ENCODE data around the gene OPTN.
"Not testable (repeated sequence)": the region's sequence is repeated elsewhere in the genome, so short reads cannot be mapped to it uniquely, and the experiment has no call there.

Gene OPTN

DNA sequence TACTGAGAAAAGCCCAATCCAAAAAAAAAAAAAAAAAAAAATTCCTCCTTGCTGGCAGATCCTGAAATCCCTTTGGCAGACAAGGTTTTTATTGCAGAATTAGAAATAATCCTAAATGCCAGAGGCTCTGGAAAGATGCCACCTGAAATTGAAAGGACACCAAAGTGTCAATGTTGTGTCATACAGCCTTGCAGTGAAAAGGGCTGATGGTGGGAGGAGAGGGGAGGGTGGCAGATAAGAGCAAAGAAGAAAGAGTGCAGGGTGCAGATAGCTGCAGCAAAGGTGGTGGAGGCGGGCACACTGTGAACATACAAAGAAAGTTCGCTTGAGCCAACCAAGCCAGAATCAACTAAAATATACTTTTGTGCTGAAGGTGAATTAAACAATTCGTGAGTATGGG lies 8.2 kb upstream of the OPTN start:
- no peak for DNase-seq

DNA sequence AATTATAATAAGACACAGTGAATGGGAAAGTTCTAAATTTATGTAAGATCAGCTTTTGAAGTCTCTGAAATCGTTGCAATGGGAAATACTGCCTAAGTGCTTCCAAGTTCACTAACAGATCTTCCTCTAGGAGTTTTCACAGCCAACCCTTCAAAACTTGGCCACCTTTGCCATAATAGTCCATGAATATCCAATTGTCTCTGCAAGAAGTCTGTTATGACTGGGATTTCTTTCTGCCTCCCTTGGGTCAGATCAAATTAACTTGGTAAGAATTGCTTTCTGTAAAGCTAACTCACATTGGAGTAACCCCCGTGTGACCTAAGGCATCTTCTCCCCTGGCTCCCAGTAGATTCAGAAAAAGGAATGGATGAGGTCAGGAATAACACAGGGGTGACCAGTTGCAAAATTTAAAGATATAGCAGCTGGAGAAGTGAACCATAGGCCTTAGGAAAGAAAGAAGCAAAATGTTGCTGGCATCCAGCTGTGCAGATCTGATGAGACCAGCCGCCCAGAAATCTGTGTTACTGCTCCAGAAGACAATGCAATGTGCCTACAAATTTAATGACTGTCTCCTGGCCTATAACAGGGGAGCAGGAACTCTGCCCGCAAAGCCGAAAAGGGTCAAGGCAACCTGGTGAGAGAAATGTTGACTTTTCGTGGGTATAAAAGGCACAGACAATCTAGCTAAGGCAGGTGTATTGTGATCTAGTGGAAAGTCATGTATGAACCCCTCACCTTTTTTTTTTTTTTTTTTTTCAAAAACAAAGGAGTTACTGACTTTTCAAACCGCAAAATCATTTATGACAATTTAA lies 7.5 kb upstream of the OPTN start:
- no peak for DNase-seq

DNA sequence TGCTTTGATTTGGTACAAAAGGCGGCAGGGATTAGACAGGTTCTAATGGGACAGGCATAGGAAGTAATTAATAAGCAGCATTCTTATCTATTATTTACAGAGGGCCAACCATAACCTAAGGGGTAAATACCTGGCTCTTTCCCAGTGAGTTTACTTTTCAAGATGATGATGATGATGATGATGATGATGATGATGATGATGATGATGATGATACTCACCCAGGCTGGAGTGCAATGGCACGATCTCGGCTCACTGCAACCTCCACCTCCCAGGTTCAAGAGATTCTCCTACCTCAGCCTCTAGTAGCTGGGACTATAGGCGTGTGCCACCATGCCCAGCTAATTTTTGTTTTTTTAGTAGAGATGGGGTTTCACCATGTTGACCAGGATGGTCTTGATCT lies 5.9 kb upstream of the OPTN start:
- DNase-seq, result not testable (repeated sequence)

DNA sequence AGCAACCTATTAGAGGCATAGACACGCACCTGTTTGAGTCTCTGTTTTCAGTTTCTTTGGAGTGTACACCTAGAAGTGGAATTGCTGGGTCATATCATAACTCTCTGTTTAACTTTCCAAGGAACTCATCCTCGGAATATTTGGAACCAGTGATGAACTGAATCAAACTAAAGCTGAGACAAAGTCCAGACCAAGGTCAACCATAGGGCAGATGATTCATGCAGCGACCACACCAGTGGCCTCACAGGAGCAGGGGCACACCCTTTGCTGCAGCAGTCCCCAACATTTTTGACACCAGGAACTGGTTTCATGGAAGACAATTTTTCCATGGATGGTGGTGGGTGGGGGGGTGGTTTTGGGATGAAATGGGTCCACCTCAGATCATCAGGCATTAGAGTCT lies 4.9 kb upstream of the OPTN start:
- no peak for DNase-seq

DNA sequence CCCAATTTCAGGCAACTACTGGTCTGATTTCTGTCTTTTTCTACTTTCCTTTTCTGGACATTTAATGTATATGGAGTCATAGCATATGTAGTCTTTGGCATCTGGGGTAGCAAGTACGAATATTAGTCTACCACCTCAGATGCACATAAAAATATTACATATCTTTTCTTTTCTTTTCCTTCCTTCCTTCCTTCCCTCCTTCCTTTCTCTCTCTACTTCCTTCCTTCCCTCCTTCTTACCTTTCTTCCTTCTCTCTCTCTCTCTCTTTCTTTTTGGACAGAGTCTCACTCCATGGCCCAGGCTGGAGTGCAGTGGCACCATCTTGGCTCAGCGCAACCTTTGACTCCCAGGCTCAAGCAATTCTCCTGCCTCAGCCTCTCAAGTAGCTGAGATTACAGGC lies 4.0 kb upstream of the OPTN start:
- DNase-seq, result no peak

DNA sequence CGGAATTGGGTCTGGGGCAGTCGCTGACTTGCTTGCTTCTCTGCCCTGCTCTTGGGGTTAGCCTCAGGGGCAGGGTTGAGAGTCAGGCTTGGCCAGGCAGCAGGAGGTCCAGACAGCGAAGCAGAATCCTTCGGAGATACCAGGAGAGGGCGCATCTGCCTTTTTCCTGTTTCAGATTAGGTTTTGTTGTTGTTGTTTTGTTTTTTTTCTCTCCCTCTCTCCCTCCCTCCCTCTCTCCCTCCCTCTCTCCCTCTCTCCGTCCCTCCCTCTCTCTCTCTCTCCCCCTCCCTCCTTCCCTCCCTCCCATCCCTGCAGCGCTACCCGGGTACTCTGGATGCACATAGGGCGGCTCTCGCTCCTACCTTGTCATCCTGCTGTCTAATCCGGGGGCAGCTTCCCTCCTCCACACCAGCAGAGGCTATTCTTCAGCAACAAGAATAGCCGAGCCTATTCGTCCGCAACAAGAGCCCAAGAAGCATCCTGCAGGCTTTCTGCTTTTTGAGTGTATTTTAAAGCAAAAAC lies 758 bp upstream of the OPTN start:
- peak; percentile 39 to 41 for DNase-seq

DNA sequence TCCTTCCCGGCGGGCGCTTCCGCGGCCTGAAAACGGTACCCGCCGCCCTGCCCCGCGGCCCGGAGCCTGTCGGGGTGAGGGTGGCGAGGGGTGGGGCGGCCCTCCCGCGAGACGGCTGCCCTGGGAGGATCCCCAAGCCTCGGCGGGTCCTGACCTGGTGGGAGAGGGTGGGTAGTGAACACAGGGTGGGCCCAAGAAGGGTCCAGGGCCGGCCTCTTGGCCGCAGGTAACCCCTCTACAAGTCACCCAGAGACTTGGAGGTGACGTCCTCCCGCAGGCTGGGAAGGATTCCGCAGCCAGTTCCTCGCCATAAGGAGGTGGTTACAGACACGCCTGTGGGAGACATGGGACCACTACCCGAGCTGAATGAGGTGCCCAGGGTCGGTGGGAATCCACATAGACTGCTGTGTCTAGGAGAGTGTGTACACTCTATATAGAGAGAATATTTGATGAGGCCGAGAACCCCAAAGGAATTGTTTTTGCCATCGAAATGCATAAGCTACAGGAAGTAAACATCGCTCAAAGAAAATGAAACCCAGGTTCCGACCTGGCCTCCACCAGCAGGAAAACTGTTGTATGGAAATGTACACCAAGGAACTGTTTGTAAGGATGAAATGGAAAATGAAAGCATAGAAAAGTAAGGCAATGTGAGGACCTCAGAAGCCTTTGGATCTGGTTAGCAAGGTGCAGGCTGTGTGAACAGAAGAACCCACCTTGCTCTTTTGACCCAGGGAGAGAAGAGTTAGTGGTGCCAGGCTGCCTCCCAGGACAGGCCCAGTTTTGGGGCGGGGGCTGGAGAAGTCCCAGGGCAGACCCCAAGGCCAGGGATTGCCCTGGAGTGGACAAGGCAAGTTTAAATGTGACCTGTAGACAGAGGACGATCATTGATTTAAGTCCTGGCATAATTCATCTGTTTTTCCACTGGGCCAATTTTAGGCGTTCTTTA lies 659 bp downstream of the OPTN start:
- DNase-seq, result peak in 1 of 2 donors; percentile 17

DNA sequence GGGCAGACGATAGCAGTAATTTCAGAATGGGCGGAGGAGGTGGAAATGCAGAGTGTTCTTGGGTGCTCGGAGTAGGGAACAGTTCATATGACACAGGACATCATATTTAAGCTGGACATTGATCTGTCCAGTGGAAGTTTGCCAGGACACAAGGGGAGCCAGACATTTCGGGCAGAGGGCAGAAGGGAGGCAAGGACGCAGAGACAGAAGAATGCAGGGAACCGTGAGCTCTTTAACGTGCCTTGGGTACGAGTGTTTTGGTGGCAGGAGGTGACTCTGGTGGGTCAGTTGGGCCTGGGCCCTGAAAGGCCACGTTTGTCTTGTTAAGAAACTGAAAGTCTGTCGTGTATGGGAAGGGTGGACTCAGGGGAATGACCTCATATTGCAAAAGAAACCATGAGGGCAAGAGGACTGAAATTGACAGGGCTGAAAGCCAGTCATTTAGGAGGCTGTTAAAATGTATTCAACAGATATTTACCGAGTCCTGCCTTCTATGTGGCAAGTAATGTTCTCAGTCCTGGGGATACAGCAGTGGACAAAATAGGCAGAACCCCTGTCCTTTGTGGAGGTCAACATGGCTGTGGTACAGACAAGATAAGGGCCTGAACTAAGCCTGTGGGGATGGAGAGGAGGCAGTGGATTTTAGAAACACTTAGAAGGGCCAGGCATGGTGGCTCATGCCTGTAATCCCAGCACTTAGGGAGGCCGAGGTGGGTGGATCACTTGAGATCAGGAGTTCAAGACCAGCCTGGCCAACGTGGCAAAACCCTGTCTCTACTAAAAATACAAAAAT lies 2.2 kb downstream of the OPTN start:
- DNase-seq, result no peak

DNA sequence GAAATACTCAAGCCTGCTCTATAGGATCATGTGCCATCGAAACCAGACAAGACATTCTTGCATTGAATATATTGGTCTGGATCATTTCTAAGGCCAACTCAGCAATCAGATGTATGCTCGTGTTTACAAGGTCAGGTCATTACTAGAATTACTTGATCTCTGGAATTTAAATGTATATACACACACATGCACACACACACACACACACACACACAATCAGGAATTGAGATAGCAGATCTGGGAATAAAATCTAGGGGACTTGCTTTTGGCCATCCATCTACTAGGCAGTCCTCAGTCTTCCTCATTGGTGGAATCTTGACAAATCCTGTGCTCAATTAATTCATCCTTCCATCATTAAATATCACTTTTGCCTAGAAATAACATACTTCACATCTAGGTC lies 3.6 kb downstream of the OPTN start:
- DNase-seq, result no peak

DNA sequence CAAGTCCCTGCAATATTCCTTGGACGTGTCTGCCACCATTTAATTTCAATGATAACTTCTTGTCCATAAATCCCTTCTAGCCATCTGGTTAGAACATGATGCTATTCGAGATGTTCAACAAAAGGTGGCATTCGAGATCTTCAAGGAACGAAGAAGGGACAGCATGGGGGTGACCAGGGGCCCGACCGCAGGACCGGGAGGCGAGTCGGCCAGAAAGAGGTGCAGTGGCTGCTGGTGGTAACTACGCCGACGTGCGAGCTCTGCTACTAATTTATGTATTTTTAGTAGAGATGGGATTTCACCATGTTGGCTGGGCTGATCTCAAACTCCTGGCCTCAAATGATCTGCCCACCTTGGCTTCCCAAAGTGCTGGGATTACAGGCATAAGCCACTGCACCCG lies 4.7 kb downstream of the OPTN start:
- DNase-seq, result no peak

DNA sequence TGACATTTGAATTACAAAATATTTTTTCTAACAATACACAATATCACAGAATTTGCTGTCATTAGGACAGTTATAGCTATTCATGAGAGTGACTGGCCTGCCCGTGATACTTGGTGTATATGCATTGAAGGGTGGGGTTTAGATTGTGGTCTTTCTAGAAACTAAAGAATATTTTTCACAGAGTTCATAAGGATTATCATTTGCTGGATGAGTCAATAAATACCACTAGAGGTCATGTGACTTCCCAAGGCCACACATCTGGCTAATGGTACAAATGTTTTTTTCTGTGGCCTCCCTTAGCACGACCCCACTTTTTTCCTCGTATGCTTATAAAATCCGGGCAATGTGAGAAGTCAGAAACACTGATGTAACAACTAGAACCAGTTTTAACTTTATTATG lies 5.2 kb downstream of the OPTN start:
- no peak for DNase-seq

DNA sequence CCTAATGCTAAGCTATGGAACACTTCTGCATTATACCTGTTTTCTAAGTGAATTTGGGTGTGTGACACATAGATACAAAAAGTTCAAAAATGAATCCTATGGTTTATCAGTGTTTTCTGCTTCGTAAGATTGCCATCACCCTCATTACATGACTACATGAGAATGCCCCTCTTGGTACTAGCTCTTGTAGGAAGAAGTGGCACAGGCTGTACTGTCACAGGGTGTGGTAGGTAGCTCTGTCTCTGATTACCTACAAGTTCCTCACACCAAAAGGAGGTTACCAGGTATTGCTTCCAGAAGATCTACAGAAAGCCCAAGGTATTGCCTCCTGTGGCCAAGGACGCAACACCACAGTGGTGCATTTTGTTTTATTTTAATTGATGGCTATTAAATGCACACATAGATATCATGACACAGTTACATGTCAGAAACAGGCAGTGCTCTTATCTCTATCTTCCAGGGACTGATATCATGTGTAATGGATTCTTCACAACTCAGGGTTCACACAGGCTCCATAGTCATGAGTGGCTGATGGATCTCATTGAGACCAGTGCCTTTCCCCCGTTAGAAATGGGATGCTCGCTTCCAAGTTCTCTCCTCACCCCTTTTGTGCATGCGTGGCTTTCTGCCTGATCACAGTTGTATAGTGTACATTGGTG lies 6.6 kb downstream of the OPTN start:
- no peak for DNase-seq

DNA sequence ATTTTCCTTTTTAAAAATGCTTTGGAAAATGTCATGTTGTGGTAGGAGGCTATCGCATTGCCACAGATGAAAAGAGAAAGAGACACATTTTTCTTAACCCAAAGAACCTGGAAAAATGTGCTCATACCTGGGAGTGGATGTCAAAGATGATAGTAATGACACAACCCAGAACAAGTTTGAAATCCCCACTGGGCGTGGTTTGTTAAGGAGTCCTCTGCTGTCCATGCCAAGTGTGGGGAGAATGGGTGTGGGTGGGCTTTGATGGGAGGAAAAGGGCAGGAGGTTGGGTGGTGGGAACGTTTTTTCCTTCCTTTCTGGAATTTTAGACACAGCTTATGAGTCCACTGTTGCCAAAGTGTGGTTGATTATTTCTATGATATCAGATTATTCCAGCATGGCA lies 10.9 kb downstream of the OPTN start:
- no peak for DNase-seq

DNA sequence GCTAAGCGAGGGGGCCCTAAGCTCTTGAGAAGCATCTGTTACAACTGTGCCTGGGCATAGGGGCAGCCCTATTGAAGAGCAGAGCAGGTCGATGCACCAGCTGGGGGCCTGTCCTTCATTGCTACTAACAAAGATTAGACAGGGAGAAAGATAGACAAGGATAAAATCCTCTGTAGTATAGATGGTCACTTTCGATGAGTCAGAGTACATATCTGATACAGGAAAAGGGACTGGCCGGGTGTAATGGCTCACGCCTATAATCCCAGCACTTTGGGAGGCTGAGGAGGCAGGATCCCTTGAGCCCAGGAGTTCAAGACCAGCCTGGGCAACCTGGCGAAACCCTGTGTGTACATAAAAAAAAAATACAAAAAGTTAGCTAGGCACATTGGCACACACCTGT lies 13.6 kb downstream of the OPTN start:
- DNase-seq, result no peak

DNA sequence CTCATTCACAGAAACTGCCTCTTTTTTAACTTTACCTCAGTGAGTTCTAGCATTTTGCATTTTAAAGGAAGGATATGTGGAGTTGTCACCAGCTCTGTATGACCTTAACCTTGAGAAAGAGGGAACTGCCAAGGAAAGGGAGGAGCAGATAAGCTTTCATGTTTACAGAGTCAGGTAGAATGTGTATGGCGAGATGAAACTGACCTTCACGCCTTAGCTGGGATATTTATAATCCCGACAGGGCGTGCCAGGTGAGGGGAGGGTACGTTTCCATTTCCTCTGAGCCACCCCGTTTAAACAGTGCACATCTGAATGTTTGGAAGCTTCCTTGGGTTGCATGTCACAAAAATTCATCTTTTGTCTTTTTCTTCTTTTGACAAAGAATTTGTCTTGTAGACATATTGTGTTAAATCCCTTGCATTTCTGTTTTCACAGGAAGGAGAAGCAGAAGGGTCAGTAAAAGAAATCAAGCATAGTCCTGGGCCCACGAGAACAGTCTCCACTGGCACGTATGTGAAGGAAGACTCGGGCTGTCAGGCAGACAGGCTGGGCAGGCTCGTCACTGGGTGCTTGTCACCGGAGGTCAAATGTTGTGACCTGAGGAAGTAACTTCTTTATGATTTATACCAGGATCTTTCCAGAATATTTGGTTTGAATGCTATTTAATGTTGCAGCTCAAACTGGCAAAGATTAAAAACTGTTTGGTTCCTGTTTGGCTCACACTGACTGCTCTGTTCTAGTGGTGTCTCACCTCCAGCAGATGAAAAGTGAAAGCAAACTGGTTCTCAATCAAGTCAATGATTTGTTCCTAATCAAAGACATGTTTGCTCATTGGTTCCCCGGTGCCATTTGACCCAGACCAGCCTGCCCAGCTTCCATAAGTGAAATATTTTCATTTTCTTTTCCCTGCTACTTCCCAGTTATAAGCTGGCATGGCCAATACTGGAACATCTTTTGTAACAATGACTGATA lies 16.2 kb downstream of the OPTN start:
- no peak for DNase-seq

DNA sequence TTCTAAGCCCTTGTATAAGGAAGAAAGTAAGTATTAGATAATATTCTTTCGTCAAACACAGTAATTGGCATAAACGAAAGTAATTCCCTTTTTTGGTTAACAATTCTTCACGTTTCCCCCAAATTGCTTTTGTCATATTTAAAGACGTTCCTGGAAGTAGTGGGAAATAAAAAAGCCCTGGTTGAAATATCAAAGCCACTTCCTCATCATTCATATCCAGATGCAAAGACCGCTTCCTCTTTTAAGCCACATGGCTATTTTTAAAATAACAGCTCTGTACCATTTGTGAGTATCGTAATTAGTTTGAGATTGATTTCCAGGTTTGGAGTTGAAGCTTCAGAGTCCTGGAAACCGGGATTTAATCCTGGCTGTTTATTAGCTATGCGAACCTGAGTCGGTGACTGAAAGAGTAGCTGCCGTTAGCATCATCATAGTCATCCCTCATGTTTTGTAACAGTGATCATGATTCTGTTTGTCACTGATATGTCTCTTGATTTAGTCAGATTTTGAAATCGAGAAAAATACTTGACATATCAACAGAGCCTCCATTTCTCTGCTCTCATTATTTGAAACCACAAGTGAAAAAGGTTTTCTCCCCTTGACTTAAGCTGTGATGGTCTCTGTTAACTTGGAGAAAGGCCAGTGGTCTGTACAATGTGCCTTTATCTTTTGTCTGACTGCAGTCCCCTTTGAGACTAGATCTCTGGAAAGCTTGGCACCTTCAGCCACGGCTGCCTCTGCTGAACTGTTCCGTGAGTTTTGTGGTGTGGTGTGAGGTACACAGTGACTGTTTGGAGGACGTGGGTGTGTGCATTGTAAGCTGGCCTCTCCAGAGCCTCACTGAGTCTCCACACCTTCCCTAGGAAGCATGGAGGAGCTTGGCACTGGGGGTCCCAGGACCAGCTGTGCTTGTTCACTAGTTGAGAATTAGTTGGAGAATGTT lies 18.1 kb downstream of the OPTN start:
- DNase-seq, result no peak

DNA sequence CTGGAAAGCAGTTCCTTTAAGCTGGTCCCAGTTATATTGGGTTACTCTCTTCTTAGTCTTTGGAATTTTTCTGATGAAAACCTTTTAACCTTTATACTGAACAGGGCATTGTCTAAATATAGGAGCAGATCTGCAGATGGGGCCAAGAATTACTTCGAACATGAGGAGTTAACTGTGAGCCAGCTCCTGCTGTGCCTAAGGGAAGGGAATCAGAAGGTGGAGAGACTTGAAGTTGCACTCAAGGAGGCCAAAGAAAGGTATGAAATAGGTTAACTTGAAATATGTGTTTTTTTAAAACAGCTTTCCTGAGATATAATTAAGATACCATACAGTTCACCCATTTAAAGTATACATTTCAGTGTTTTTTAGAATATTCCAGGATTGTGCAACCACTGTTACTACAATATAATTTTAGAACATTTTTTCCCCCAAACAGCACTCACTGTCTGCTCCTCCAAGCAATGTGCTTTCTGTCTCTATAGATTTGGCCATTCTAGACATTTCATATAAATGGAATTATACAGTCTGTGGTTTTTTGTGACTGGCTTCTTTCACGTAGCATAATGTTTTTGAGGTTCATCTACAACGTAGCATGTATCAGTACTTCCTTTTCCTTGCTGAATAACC lies 18.9 kb downstream of the OPTN start:
- no peak for DNase-seq

DNA sequence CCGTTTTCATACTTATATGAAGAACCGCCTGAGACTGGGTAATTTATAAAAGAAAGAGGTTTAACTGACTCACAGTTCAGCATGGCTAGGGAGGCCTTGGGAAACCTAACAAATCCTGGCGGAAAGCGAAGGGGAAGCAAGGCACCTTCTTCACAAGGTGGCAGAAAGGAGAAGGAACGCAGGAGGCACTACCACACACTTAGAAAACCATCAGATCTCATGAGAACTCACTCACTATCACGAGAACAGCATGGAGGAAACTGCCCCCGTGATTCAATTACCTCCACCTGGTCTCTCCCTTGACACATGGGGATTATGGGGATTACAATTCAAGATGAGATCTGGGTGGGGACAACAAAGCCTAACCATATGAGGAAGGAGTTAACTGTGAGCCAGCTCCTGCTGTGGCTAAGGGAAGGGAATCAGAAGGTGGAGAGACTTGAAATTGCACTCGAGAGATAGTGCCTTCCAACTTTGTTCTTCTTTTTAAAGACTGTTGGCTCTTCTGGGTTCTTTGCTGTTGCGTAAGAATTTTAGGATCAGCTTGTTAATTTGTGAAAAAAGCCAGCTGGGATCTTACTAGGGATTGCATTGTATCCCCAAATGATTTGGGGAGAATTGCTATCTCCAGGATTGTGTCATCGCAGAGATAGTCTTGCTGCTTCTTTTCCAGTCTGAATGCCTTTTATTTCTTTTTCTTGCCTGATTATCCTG lies 21.0 kb downstream of the OPTN start:
- DNase-seq, result no peak

DNA sequence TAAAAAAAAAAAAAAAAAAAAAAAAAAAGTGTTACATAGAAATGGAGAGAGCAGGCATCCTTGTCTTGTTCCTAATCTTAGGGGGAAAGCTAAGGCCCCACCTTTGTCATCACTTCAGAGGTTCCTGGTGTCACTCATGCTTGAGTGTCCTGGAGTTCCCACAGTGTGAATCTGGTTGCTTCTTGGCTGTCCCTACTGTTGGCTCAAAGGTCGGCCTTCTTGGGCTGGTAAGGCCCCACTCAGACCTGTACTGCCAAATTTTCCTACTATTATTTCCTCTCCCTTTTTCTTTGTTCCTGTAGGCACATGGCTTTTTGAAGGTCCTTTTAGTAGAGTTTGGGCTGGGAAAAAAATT lies 21.5 kb downstream of the OPTN start:
- DNase-seq, result no peak

Data from activated CD4-positive, alpha-beta T cell treated with anti-CD3 and anti-CD28 coated beads for 4 hours (primary cell).